Gastrocnemius medialis (tissue), 4 donors: ENCODE results near the gene LANCL2.

Experiments
- CTCF ChIP-seq, 5 experiments: fragments of 450-650 bp in 3 of 5; fragments of 200-600 bp in 2 of 5; sonication (generic) in 2 of 5; IDR thresholded peaks in 4 of 5; conservative IDR thresholded peaks in 1 of 5; 1 replicate in 4 of 5; 2 replicates in 1 of 5; pipeline ENCODE4 v1.5.1; 2016 to 2019; ENCODE audit warnings: antibody characterized with exemption in 5 of 5, mild to moderate bottlenecking in 3 of 5, moderate library complexity in 3 of 5
- POLR2A ChIP-seq, 2 donors: fragments of 450-650 bp; IDR thresholded peaks; one replicate each; pipeline ENCODE4 v1.6.1; 2017; ENCODE audit warnings: antibody characterized with exemption in 2 of 2, mild to moderate bottlenecking in 2 of 2, moderate library complexity in 2 of 2

GRCh38 chr7:55325371-55325792 is 39.8 kb upstream of the LANCL2 start:
- TF ChIP-seq POLR2A (IDR thresholded peaks at IDR 0.05) = no peak
- TF ChIP-seq CTCF (IDR thresholded peaks at IDR 0.05 in 4 of 5, conservative IDR thresholded peaks at IDR 0.05 in 1 of 5) = no peak
